COR-L47 (cell line): Measurements from ENCODE around the gene IGLON5.
A peak's percentile ranks its signal among the peaks of the same experiment; 100 is the strongest.

ENCODE experiments used
- DNase-seq: peaks from one replicate; lab custom pipeline; 2025; lab: John Stamatoyannopoulos, UW

Gene IGLON5

DNA sequence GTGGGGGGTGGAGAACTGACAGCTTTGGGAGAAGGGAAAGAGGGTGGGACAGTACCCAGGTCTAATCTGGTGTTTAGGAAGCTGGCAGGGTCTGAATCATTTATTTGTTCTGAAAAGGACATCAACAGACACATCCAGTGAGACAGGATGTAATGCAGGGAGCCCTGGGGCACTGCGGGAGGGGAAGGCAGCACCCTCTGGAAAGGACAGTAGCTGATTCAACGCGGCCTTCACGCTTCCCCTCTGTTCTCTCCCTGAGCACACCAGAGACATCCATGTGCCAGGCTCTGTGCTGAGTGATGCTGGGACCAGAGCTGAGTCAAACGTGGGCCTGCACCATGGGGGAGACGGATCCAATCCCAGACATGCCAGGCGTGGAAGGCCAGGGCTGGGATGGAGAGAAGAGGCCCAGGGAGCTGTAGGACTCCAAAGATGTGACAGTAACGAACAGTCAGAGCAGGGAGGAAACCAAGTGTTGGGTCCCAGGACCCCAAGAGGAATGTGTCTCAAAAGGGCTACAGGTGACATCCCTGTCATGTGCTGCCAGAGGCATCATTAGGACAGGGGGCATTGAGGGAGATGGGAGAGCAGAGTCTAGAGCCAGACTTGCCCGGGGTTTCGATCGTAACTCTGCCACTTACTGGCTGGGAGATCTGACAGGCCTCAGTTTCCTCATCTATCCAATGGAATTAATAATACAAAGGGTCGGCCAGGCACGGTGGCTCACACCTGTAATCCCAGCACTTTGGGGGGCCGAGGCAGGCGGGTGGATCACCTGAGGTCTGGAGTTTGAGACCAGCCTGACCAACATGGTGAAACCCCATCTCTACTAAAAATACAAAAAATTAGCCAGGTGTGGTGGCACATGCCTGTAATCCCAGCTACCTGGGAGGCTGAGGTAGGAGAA lies 53.0 kb downstream of the IGLON5 start:
- DNase-seq: no peak

DNA sequence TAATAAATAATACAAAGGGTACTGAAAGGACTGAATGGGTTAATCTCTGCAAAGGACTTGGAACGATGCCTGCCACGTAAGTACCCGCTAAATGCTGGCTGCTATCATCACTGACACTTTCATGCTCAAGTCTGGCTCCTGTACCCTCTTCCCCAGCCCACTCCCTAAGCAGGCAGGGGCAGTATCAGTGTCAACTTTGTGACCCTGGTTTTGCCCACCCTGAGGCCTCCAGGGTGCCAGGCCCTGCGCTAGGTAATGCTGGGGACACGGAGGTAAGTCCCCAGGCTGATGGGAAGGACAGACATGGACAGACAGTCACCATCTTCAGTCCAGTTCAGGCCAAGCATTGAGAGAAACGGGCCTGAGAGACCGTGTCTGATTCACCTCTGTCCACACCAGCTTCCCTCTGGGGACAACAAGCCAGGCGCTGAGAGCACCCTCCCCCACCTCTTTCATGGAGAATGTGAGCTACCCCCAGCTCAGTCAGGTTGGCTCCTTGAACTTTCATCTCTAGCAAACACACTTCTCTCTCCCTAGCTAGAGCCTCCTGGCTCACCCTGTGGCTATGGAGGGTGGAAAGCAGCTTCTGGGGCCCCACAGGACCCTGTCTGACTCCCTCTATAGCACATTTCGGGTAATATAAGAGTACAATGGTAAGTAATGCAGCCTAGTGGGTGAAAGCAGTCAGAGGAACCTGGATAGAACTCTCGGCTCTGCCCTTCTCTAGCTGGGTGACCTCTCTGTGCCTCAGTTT lies 53.9 kb downstream of the IGLON5 start:
- no peak for DNase-seq

DNA sequence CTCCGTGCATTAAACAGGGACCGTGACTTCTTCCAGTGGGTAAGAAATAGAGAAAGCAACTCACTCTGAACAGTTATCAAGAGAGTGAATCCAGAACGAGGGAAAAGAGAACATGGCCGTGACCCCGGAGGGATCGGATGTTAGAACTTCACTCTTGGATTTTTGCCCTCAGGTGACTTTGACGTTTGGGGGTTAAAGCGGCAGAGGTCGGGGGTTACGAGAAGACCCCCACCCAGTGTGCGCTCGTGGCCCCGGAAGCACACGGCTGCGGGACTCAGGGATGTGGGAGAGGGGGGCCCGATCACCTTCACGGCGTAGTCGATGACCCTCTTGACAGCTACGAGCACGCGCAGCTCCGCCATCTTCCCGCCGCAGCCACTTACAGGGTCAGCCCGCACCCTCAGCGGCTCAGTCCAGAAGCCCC lies 54.5 kb downstream of the IGLON5 start, which contains the start of gene ETFB:
Gene ETFB (minus strand): TSS at position 424 of the 424 bp plus-strand sequence. CDS start 62 bp downstream, at position 362.
- no peak for DNase-seq

DNA sequence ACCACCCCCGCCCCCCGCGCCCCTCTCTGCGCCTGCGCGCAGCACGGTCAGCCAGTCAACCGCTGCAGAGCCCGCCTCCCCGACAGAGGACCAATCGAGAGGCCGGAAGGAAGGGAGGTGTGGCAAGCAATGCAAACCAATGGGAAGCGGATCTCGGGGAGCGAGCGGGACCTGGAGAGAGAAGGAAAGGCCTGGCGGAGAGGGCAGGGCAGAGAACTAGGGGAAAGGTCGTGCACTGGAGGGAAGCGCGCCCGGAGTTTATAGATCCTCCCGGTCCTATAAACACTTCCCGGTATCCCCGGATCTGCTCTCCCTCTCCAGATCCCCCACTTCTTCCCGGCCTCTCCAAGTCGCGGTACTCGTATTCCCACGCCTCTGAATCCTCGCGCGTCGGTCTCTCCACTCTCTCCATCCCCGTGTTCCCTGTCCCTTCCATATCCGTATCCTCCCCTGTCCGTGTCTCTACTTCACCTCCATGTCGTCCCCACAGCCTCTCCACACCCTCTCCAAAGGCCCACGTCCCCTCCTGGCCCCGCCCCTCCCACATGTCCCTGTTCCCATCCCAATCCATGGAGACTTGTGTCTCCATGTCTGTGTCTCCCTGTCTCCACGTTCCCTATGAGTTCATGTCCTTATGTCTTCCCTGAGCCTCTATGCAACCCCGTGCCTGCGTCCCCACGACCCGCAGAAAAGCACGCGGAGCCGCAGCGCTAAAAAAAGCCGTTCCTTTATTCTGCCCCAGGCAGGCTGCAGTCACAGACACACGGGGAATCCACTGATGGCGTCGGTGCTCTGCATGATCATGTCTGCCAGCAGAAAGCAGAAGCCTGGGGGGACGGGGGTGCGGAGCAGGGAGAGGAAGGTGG lies 55.2 kb downstream of the IGLON5 start:
- DNase-seq: peak; percentile 18

DNA sequence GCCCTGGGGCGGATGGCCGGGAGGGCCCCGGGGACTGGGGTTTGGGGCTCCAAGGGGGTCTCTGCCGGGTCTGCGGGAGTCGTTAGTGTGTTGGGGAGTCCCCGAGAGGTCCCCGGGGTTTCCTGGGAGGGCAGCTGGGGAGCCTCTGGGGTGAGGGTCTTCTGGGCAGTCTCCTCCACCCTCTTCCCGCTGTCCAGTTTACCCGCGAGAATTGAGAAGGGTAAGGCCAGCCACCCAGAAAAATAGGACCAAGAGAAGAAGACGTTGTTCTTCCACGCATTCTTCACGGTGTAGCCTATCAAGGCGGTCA lies 55.8 kb downstream of the IGLON5 start:
- no peak for DNase-seq

DNA sequence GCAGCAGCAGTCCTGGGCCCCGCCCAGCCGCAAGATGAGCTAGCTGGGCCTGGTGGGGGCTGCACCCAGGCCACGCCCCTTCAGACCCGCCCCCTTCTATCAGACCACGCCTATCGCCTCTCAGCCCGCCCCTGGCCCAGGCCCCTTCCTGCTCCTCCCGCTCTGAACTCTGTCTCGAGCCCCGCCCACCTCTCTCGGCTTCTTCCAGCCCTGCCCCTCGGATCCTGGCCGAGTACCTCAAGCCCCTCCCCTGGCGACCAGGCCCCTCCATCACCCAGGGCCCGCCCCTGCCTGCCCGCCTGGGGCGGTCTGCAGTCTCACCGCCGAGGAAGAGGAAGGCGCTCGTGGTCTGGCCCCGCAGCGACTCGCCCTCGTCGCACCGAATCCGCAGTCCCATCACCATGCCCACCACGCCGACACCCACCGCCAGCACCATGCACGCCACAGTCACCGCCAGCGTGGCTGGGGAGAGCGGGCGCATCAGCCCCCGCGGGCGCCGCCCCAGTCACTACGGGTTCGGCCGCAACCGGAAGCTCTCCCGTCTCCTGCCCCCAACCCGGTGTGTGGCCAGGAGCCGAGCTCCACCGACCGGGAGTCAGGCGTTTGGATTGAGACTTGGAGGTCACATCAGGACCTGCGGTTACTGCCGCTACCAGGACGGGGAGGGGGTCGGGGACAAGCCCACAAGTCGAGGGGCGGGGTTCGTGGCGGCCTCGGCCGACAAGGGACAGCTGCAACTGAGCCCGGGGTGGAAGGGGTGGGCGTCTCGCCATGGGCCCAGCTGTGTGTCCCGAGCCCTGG lies 56.3 kb downstream of the IGLON5 start:
- DNase-seq: no peak

DNA sequence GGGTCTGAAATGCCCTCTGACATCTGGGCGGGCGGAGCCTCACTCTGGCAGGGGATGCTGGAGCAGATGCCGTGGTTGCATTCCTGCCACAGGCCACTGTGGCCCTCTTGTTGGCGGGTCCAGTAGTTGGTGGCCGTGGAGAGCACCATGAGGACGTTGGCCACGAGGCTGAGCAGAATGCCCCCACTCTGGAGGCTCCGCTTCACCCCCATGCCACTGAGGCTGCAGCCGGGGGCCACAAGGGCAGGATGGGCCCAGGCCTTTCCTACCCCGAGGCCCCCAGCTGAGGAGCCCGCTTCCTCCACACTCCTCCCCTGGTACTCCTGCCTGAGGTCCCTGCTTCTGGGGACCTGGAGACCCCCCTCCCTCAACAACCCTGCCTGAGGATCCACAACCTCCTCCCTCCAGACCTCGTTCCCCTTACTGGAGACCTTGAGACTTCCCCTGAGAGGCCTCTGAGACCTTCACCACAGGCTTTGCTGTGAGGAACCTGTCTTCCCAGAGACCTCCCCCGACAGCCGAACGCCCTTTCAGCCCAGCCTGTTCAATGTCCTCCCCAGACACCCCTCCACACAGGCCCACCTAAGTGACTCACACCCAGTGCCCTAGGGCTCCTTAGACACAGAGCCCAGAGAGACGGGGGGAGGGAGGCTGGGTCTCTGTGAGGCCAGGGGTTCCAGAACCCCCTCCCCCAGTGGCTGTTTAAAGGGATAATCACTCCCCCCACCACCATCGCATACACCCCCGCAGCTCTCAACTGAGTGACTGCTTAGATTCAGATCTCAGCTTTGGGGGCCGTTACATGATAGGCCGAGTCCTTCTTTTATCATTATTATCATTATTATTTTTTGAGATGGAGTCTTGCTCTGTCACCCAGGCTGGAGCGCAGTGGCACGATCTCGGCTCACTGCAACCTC lies 57.2 kb downstream of the IGLON5 start, which contains the start of gene CLDND2:
Gene CLDND2 (minus strand): TSS at position 638 of the 917 bp plus-strand sequence. CDS start 426 bp downstream, at position 212.
- DNase-seq: no peak

DNA sequence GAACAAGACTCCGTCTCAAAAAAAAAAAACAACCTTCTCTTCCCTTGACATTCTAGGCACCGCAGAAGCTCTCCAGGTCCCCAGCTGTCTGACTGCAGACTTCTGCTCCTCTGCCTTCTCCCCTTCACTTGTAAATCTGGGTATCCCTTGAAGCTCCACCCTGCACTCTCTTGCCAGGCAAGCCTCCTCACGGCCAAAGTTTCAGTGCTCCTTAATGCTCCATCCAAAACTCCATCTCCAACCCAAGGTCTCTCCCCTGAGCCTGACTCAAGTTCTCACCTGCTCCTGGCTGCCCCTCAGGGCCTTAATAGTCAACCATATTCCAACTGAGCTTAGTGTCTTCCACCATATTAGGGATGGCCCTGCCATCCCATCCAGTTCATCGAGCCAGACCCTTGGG lies 58.8 kb downstream of the IGLON5 start:
- no peak for DNase-seq

DNA sequence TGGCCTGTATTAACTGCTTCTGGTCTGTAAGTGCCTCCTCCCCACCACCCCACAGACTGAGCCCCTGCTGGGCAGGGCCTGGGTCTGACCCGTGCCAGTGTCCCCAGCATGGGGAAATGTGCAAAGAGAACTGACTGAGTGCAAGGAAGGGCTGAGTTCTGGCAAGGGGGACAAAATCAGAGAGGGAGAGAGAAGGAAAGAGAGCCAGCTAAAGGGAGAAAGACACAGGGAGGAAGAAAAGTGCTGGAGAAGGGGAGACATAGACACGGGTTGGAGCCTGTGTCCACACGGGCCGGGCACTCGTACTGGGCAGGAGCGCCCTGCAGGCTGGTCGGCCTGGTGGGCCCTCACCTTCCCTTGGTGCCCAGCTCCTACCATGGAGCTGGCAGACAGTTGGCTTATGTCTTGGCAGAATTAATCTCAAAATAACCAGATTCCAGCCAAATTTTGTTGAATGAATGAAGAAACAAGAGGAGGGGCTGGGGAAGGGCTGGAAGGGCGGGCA lies 59.8 kb downstream of the IGLON5 start:
- DNase-seq: no peak

DNA sequence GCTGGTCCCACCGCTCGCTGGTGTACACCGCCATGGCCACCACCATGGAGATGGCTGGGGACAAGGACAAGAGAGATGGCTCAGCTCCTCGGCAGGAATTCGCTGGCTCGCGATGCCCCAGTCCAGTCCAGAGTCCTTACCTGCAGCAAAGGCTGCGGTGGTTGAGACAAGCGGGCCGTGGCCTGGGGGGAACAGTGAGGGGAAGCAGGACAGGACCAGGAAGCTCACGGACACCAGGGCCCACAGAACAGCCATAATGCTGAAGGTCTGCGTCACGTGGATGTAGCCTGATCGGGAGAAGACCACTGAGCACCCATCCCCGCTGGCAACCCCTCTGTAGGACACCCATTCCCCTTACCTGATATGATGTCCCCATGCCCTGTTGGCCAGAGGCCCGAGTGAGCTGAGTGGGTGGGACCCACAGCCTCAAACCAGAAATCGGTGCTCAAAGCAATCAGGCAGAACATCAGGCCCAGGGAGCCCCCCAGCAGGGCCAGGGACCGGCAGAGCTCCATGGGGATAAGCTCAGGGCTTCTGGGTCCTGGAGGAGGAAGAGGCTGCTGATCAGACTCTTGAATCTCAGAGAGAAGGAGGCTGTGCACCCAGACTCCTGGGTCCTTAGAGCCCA lies 60.7 kb downstream of the IGLON5 start:
- no peak for DNase-seq

DNA sequence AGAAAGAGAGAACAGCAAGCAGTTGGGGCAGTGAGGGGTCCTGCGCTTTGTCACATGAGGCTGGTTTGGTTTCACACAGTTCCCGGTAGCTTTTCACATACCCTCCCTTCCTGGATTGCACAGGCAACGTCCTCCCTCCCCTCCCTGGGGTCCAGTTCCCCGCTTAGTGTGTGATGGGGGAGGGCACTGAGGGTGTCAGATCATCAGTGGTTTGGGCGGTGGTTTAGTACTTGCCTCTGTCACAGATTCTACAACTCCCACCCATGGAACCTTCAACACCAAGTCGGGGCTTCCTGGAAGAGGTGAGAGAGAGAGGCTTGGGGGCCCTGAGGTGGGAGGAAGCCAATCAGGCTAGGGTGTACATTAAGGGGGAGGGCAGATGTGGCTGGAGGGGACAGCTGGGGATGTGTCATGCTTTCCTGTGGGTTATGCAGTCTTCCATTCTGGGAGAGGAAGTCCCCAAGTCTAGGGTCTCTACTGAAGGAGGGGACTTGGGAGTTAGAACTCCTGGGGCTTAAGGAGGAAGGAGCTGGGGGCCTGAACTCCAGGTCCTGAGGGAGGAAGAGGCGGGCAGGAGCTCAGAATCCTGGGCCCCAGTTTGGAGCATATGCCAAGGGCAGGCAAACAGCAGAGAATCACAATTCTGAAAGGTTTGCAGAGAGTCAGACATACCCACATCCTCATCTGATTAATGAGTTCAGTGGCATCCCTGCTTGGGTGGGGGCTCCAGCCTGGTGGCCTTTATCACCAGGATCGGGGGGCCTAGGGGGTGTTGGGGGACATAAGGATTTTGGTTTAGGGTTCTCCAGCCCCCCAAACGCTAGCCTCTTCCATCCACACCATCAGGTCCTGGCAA lies 61.4 kb downstream of the IGLON5 start, which contains the start of gene NKG7:
Gene NKG7 (minus strand): TSS at position 6 of the 856 bp plus-strand sequence. CDS start 119 bp downstream, outside the sequence.
- no peak for DNase-seq

DNA sequence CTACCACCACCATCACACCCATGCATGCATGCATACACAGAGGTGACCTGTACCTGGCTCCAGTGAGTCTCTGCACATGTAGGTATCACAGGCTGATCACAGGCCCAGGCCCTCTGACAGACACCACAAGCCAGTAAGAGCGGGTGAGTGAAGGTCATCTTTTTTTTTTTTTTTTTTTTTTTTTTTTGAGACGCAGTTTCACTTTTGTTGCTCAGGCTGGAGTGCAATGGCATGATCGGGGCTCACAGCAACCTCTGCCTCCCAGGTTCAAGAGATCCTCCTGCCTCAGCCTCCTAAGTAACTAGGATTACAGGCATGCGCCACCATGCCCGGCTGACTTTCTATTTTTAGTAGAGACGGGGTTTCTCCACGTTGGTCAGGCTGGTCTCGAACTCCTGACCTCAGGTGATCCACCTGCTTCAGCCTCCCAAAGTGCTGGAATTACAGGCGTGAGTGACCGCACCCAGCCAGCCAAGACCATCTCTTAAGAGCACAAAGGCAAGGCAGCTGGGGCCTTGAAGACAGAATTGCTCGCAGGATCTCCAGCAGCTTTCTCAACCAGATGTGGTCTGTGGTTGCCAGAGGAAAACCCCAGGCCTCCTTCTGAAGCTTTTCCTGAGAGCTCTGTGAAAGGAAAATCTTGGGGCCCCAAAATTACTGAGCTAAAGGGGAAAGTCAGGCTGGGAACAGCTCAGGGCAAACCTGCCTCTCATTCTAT lies 64.2 kb downstream of the IGLON5 start:
- no peak for DNase-seq

DNA sequence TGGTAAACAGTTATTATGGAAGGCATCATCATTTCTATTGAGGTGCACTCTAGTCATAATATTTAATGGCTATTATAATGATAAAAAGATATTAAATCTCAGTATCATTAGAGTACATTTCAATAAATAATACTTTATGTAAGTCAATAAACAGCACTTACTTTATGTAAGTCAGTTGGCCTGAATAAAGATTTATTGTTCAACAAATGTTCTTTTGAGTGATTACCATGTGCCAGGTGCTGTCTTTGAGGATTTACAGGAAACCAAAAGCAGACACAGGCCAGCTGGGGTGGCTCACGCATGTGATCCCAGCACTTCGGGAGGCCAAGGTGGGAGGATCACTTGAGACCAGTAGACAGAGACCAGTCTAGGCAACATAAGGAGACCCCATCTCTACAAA lies 66.0 kb downstream of the IGLON5 start:
- DNase-seq: no peak

DNA sequence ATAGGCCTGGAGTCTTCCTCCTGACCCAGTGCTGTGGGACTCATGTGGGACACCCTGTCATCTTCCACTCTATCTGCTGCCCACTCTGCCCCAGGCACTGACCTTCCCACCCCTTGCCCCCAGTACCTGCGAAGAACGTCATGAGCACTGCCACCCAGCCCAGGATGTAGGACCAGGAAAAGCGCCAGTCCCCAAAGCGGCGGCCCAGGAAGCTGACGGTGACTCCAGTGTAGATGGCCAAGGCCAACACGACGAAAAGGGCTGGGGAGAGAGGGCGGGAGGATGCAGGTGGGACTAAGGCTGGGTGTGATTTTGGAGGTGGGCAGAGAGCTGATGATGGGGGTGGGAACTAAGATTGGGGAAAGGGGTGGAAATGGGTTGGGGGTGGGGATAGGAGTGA lies 68.9 kb downstream of the IGLON5 start:
- DNase-seq: no peak
